ENCODE data around the gene ACTG1.

DNA sequence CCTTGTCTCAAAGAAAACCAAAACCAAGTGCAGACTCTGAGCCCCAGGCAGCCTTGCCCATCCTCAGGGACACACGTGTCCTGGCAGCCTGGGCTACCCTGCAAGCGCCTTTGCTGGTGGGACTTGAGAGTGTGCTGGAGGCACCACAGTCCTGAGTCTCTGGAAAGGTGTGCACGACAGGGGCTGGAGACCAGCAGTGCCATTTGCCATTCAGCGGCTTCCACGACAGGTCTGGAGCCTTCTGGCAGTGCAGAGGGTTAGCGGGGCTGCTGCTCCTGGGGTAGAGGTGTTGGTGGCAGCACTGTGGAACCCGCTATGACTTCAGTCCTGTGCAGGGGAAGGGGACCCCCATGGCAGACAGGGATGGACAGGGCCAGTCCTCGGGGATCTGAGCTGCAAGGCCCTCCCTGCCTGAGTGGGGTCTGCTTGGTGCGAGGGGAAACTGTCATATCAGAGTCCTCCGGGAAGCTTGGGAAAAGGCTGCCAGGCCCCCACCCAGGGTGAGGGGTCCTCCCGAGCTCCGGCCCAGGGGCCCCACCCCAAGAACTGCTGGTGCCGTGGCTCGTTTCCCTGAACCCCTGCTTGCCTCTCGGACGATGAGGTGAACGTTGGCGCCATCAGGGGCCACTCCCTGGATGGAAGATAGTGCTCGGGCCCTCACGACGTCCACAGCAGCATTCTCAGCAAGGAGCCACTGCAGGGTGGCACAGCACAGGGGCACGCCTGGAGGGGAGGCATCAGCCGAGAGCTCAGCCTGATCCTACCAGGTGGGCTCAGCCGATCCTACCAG is 32.8 kb upstream of the ACTG1 start:
- TF ChIP-seq MAZ (IDR thresholded peaks at IDR 0.05; ENCODE audit: borderline replicate concordance, low read depth, low read length): no peak
- TF ChIP-seq, protein P1, sequence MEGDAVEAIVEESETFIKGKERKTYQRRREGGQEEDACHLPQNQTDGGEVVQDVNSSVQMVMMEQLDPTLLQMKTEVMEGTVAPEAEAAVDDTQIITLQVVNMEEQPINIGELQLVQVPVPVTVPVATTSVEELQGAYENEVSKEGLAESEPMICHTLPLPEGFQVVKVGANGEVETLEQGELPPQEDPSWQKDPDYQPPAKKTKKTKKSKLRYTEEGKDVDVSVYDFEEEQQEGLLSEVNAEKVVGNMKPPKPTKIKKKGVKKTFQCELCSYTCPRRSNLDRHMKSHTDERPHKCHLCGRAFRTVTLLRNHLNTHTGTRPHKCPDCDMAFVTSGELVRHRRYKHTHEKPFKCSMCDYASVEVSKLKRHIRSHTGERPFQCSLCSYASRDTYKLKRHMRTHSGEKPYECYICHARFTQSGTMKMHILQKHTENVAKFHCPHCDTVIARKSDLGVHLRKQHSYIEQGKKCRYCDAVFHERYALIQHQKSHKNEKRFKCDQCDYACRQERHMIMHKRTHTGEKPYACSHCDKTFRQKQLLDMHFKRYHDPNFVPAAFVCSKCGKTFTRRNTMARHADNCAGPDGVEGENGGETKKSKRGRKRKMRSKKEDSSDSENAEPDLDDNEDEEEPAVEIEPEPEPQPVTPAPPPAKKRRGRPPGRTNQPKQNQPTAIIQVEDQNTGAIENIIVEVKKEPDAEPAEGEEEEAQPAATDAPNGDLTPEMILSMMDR (conservative IDR thresholded peaks at IDR 0.05; ENCODE audit: low read depth, low read length): no peak
- no peak for TF ChIP-seq POLR2A (IDR thresholded peaks at IDR 0.05; ENCODE audit: low read depth, low read length)
- TF ChIP-seq FOS (IDR thresholded peaks at IDR 0.05; ENCODE audit: low read depth, low read length): no peak
